DND-41 (cell line): ENCODE data around the gene DDX49.

Experiments
- CTCF ChIP-seq: IDR thresholded peaks from 2 replicates; pipeline ENCODE4 v1.5.1; 2012; ENCODE audit warnings: borderline replicate concordance, low read length, moderate library complexity, mild to moderate bottlenecking; ENCODE audit not compliant: poor library complexity, severe bottlenecking; ENCODE audit errors: extremely low read depth
- EZH2 ChIP-seq: IDR thresholded peaks from 3 replicates; pipeline ENCODE4 v1.6.1; 2012; ENCODE audit warnings: borderline replicate concordance, low read depth, mild to moderate bottlenecking, moderate library complexity, low read length, inconsistent platforms; ENCODE audit not compliant: severe bottlenecking

GRCh38 chr19:18932216-18932841, 12.8 kb downstream of the DDX49 start:
- no peak for TF ChIP-seq CTCF
- no peak for TF ChIP-seq EZH2
